CD4-positive, alpha-beta T cell (primary cell): ENCODE measurements around the gene OSBPL3. TPM values are rescaled to one million over a fixed set of nuclear protein-coding genes. Genes with fewer than 3 reads are reported as not detected.

Source experiments
- ATAC-seq: fragments of 200-7000 bp; cut with Tn5 transposase; one replicate; pipeline ENCODE4 v1.10.0; 2022; ENCODE audit warnings: mild to moderate bottlenecking; ENCODE audit not compliant: poor library complexity
- CTCF ChIA-PET: fragments of 350-600 bp; sonication (Branson Sonifier 250); formaldehyde crosslinking; loops from one replicate; lab custom pipeline; 2021; ENCODE audit warnings: antibody characterized with exemption, inconsistent platforms; lab: Charles Lee
- POLR2A ChIA-PET: fragments of 350-600 bp; sonication (Branson Sonifier 250); formaldehyde crosslinking; loops from one replicate; lab custom pipeline; 2021; ENCODE audit warnings: antibody characterized with exemption, inconsistent platforms; lab: Charles Lee
- DNase-seq, 14 experiments: peaks; one replicate each; pipeline ENCODE4 v3.0.0-alpha.2; 2013 to 2020; ENCODE audit warnings: mixed read lengths in 2 of 14
- H3K27ac ChIP-seq, 2 donors: one replicate each; pipeline versions ENCODE4 v1.5.1 to v1.7.0; 2013; ENCODE audit warnings: low read length in 2 of 2, low read depth in 1 of 2, mild to moderate bottlenecking in 1 of 2
- H3K27me3 ChIP-seq, 2 experiments: 1 replicate in 1 of 2; 2 replicates in 1 of 2; pipeline versions ENCODE4 v1.6.1 to v1.7.0; 2013; ENCODE audit warnings: low read length in 2 of 2, control low read depth in 1 of 2, mild to moderate bottlenecking in 1 of 2, moderate library complexity in 1 of 2; ENCODE audit not compliant: insufficient read depth in 2 of 2, control insufficient read depth in 1 of 2
- H3K36me3 ChIP-seq: one replicate; pipeline ENCODE4 v1.6.1; 2013; ENCODE audit warnings: low read length, control low read depth; ENCODE audit not compliant: insufficient read depth
- H3K4me1 ChIP-seq: one replicate; pipeline ENCODE4 v1.6.1; 2013; ENCODE audit warnings: low read length, control low read depth; ENCODE audit not compliant: insufficient read depth
- H3K4me3 ChIP-seq: one replicate; pipeline ENCODE4 v1.5.1; 2013; ENCODE audit warnings: mild to moderate bottlenecking, low read length, moderate library complexity
- H3K9me3 ChIP-seq, 2 experiments: 1 replicate in 1 of 2; 2 replicates in 1 of 2; pipeline versions ENCODE4 v1.6.1 to v1.7.0; 2013; ENCODE audit warnings: low read length in 2 of 2, mild to moderate bottlenecking in 2 of 2, control low read depth in 1 of 2, moderate library complexity in 1 of 2; ENCODE audit not compliant: control insufficient read depth in 1 of 2, insufficient read depth in 1 of 2
- H3K27ac Mint-ChIP-seq: one replicate; pipeline ENCODE4 v1.8.0; 2020; ENCODE audit warnings: mixed read lengths
- H3K27me3 Mint-ChIP-seq: one replicate; pipeline ENCODE4 v1.8.0; 2021; ENCODE audit warnings: mixed read lengths
- H3K36me3 Mint-ChIP-seq: one replicate; pipeline ENCODE4 v1.8.0; 2021; ENCODE audit warnings: low read depth, mixed read lengths
- H3K4me1 Mint-ChIP-seq: one replicate; pipeline ENCODE4 v1.8.0; 2021; ENCODE audit warnings: low read depth, mixed read lengths
- H3K4me3 Mint-ChIP-seq: one replicate; pipeline ENCODE4 v1.8.0; 2020; ENCODE audit warnings: mild to moderate bottlenecking, mixed read lengths
- H3K9me3 Mint-ChIP-seq: one replicate; pipeline ENCODE4 v1.8.0; 2020; ENCODE audit warnings: mixed read lengths
- intact Hi-C, 2 experiments: fragments of 100-400 bp; cut with DNase I in 1 of 2; cut with micrococcal nuclease in 1 of 2; formaldehyde crosslinking; loops; one replicate each; pipeline versions ENCODE4 v1.15.1 to v1.9.0; 2023 to 2025; cut with DNase I, micrococcal nuclease
- total RNA-seq, 174 experiments: library from RNA in 2 of 174; stranded (reverse) in 2 of 174; gene quantifications; one replicate each; pipeline ENCODE4 v1.2.3 and lab custom pipeline; 2021 to 2026
- TF ChIP-seq, protein P1 (sequence below): fragments of 200-600 bp; IDR thresholded peaks from one replicate; pipeline ENCODE4 v1.8.0; 2022; ENCODE audit warnings: antibody characterized with exemption, mild to moderate bottlenecking

OSBPL3 gene
- total RNA-seq, 2 experiments from 2014 or later = 25.4 to 25.9 TPM

DNA sequence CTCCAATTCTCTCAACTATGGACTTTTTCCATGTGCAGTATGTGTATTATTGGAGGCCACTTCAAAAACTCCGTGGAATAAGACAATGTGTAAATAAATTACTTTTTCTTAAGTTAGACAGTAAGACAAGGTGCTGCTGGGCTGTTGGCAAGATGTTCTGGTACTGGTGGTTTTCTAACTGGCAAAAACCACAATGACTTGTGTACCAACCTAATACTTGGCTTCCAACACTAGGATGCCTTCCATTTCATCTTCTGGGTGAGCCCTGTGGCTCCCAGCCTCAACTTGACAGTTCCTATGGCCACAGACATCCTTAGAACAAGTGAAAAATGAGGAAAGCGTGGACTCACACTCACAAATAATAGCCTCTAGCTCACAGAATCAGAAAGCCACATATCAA lies 77.0 kb downstream of the OSBPL3 start:
- ChIA-PET POLR2A (no interaction called here), CTCF (no interaction called here)
- peaks cover 35% of the 10 kb centered on the region for H3K4me1 Mint-ChIP-seq
- Histone ChIP-seq H3K4me3 (no peak overlapping the region), H3K36me3 (no peaks in the 10 kb centered on the region), H3K4me1 (peaks cover 41% of the 10 kb centered on the region), H3K27ac (no peak overlapping the region), H3K9me3 (no peaks in the 10 kb centered on the region), H3K27me3 (no peaks in the 10 kb centered on the region)
- ATAC-seq (no peak), DNase-seq (no peak)
- H3K36me3 Mint-ChIP-seq = no peaks in the 10 kb centered on the region
- intact Hi-C loops = no loop called here
- no peak overlapping the region for H3K4me3 Mint-ChIP-seq
- no peak overlapping the region for H3K27ac Mint-ChIP-seq
- H3K27me3 Mint-ChIP-seq = no peaks in the 10 kb centered on the region
- no peaks in the 10 kb centered on the region for H3K9me3 Mint-ChIP-seq
- TF ChIP-seq, protein P1, sequence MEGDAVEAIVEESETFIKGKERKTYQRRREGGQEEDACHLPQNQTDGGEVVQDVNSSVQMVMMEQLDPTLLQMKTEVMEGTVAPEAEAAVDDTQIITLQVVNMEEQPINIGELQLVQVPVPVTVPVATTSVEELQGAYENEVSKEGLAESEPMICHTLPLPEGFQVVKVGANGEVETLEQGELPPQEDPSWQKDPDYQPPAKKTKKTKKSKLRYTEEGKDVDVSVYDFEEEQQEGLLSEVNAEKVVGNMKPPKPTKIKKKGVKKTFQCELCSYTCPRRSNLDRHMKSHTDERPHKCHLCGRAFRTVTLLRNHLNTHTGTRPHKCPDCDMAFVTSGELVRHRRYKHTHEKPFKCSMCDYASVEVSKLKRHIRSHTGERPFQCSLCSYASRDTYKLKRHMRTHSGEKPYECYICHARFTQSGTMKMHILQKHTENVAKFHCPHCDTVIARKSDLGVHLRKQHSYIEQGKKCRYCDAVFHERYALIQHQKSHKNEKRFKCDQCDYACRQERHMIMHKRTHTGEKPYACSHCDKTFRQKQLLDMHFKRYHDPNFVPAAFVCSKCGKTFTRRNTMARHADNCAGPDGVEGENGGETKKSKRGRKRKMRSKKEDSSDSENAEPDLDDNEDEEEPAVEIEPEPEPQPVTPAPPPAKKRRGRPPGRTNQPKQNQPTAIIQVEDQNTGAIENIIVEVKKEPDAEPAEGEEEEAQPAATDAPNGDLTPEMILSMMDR = no peak

DNA sequence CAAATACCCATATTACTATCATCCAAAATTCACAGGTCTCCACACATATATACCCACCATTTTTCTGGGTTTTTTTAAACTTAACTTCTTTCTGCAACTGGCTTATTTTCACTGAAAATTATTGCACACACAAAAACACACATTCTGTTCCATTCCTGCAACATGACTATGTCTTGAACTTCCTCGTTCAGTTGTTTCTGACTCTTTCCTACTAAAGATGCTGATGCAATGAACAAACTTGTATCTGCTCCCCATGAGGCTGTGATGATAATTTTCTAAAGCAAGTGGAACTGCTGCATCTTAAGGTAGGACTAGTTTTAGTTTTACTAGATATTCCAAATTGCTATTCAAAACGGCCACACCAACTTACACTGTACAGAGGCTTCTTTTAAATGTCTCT lies 77.7 kb downstream of the OSBPL3 start:
- no peaks in the 10 kb centered on the region for H3K27me3 ChIP-seq
- no peaks in the 10 kb centered on the region for H3K9me3 ChIP-seq
- no peaks in the 10 kb centered on the region for H3K36me3 ChIP-seq
- no peak overlapping the region for H3K27ac ChIP-seq
- DNase-seq = no peak
- H3K4me3 Mint-ChIP-seq = no peak overlapping the region
- H3K4me3 ChIP-seq = no peak overlapping the region
- ATAC-seq = no peak
- POLR2A ChIA-PET = interaction anchor here (1.9 kb wide), 1 partner anchor 10 kb away, joined by 4 read pairs; no protein-coding TSS in a partner anchor
- TF ChIP-seq, protein P1 = no peak
- no peaks in the 10 kb centered on the region for H3K27me3 Mint-ChIP-seq
- intact Hi-C loops = no loop called here
- H3K9me3 Mint-ChIP-seq = no peaks in the 10 kb centered on the region
- H3K4me1 ChIP-seq = peaks cover 36% of the 10 kb centered on the region
- no peaks in the 10 kb centered on the region for H3K36me3 Mint-ChIP-seq
- CTCF ChIA-PET = interaction anchor here (0.8 to 1.3 kb wide), 3 partner anchors 19 to 81 kb away, joined by 3 to 4 read pairs (median 3); no protein-coding TSS in a partner anchor
- H3K4me1 Mint-ChIP-seq = peaks cover 35% of the 10 kb centered on the region
- no peak overlapping the region for H3K27ac Mint-ChIP-seq

DNA sequence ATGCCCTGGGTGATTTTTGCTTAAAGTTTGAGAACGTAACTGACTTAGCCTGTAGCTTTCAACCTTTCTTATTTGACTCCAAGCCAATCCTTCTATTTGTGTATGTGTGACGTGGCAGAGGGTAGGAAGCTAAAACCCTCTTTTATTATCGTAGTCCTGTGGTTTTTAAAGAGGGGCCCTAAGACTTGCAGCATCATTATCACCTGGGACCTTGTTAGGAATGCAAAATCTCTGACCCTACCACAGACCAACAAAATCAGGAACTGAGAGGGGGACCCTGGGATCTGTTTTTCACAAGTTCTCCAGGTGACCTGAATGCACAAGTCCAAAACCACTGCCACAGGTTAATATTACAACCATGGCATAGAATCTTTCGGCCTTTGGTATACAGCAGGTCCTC lies 80.1 kb downstream of the OSBPL3 start:
- ChIA-PET POLR2A (interaction anchor here (0.6 to 2.0 kb wide), 2 partner anchors 12 to 22 kb away, joined by 3 to 5 read pairs; no protein-coding TSS in a partner anchor), CTCF (no interaction called here)
- intact Hi-C loops = no loop called here
- ATAC-seq (no peak), DNase-seq (no peak)
- Mint-ChIP-seq H3K27ac (no peak overlapping the region), H3K36me3 (no peaks in the 10 kb centered on the region), H3K4me3 (no peak overlapping the region), H3K9me3 (no peaks in the 10 kb centered on the region), H3K4me1 (peaks cover 47% of the 10 kb centered on the region), H3K27me3 (no peaks in the 10 kb centered on the region)
- peaks cover 17% of the 10 kb centered on the region for H3K4me1 ChIP-seq
- no peaks in the 10 kb centered on the region for H3K27me3 ChIP-seq
- H3K4me3 ChIP-seq = no peak overlapping the region
- TF ChIP-seq, protein P1 = no peak
- no peaks in the 10 kb centered on the region for H3K36me3 ChIP-seq
- H3K27ac ChIP-seq = no peak overlapping the region
- H3K9me3 ChIP-seq = no peaks in the 10 kb centered on the region
